ENCODE measurements around the gene IMP4. TPM values are rescaled to one million over a fixed set of nuclear protein-coding genes. Genes with fewer than 3 reads are reported as not detected.

IMP4 gene
- total RNA-seq, 1 donor from 2014 or later: 134 TPM

DNA sequence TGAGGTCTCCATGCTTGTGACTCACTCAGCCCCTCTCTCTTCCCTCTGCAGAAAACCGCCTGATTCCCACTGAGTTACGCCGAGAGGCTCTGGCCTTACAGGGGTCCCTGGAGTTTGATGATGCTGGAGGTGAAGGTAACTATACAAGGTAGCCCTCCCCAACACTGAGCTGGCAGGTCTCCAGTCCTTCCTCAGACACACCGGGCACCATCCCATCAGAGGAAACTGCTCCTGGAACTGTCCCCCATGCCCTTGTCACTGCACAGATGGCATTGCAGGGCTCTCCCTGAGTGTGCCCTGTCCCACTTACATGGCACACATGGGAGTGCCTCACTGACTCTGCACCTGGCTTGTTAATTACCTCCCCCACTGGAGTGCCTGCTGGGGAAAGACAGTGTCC lies 1.9 kb downstream of the IMP4 start:
- TF ChIP-seq, protein P1, sequence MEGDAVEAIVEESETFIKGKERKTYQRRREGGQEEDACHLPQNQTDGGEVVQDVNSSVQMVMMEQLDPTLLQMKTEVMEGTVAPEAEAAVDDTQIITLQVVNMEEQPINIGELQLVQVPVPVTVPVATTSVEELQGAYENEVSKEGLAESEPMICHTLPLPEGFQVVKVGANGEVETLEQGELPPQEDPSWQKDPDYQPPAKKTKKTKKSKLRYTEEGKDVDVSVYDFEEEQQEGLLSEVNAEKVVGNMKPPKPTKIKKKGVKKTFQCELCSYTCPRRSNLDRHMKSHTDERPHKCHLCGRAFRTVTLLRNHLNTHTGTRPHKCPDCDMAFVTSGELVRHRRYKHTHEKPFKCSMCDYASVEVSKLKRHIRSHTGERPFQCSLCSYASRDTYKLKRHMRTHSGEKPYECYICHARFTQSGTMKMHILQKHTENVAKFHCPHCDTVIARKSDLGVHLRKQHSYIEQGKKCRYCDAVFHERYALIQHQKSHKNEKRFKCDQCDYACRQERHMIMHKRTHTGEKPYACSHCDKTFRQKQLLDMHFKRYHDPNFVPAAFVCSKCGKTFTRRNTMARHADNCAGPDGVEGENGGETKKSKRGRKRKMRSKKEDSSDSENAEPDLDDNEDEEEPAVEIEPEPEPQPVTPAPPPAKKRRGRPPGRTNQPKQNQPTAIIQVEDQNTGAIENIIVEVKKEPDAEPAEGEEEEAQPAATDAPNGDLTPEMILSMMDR (conservative IDR thresholded peaks at IDR 0.05; ENCODE audit: low read depth, low read length): no peak
- no peak overlapping the region for H3K4me3 ChIP-seq (ENCODE audit: low read depth, low read length)
- no peak for DNase-seq (ENCODE audit: low read depth)

DNA sequence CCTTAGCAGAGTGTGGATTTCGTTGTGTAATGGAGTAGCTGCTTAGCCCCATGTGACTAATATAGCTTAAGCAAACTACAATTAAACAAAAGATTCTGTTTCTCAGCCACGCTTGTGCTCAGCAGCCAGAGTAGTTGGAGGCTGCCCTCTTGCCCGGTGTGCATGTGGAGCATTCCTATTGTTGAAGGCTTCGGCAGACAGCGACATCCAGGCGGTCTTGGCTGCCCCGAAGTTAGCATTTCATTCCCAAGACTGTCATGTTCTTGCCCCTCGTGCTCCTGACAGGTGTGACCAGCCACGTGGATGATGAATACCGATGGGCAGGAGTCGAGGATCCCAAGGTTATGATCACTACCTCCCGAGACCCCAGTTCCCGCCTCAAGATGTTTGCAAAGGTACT lies 2.4 kb downstream of the IMP4 start:
- H3K4me3 ChIP-seq (ENCODE audit: low read depth, low read length): no peak overlapping the region
- TF ChIP-seq, protein P1 (conservative IDR thresholded peaks at IDR 0.05; ENCODE audit: low read depth, low read length): no peak
- DNase-seq (ENCODE audit: low read depth): no peak

DNA sequence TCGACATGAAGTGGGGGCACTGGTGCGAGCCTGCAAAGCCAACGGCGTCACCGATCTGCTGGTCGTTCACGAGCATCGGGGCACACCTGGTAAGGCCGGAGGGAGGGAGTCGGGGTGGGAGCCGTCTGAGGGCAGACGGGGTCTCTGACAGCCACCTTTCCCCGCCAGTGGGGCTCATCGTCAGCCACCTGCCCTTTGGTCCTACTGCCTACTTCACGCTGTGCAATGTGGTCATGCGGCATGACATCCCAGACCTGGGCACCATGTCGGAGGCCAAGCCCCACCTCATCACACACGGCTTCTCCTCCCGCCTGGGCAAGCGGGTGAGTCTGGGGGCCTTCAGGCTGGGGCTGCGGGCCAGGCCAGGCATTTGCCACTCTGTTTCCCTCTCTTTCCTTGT lies 2.9 kb downstream of the IMP4 start:
- DNase-seq (ENCODE audit: low read depth): no peak
- H3K4me3 ChIP-seq (ENCODE audit: low read depth, low read length): no peak overlapping the region
- TF ChIP-seq, protein P1 (conservative IDR thresholded peaks at IDR 0.05; ENCODE audit: low read depth, low read length): no peak

DNA sequence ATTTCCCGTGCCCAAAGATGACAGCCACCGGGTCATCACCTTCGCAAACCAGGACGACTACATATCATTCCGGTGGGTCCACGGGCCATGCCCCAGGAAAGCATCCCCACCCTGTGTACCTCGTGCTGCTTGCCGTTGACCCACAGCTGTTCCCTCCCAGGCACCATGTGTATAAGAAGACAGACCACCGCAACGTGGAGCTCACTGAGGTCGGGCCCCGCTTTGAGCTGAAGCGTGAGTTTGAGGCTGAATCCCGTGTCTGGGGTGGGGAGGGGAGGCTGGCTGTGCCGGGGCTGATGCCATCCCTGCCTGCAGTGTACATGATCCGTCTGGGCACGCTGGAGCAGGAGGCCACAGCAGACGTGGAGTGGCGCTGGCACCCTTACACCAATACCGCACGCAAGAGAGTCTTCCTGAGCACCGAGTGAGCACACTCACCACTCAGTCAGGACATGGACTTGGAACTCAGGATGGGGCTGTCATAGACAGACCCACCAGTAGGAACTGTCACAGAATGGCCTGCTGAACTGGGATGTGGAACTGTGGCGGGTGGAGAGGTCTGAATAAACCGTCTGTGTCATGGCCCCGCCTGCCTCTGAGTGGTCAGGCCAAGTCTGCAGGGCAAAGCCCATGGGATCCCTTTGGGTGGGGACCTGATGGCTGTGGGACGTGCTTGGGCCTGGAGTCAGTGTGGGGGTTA lies 3.5 kb downstream of the IMP4 start:
- H3K4me3 ChIP-seq (ENCODE audit: low read depth, low read length): no peak overlapping the region
- DNase-seq (ENCODE audit: low read depth): no peak
- TF ChIP-seq, protein P1 (conservative IDR thresholded peaks at IDR 0.05; ENCODE audit: low read depth, low read length): no peak

DNA sequence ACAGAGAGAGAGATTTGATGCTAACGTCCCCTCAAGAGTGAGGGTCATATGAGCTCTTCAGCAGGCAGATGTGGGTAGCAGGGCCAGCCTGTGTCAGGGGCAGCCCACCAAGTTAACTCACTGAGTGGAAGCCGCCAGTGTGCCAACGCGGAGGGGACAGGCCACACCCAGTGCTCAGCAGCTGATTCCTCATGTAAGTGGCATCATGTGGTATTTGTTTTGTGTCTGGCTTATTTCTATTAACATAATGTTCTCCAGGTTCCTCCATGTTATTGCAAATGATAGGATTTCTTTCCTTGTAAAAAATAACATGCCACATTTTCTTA lies 4.0 kb downstream of the IMP4 start:
- no peak for DNase-seq (ENCODE audit: low read depth)
- TF ChIP-seq, protein P1 (conservative IDR thresholded peaks at IDR 0.05; ENCODE audit: low read depth, low read length): no peak
- H3K4me3 ChIP-seq (ENCODE audit: low read depth, low read length): no peak overlapping the region

DNA sequence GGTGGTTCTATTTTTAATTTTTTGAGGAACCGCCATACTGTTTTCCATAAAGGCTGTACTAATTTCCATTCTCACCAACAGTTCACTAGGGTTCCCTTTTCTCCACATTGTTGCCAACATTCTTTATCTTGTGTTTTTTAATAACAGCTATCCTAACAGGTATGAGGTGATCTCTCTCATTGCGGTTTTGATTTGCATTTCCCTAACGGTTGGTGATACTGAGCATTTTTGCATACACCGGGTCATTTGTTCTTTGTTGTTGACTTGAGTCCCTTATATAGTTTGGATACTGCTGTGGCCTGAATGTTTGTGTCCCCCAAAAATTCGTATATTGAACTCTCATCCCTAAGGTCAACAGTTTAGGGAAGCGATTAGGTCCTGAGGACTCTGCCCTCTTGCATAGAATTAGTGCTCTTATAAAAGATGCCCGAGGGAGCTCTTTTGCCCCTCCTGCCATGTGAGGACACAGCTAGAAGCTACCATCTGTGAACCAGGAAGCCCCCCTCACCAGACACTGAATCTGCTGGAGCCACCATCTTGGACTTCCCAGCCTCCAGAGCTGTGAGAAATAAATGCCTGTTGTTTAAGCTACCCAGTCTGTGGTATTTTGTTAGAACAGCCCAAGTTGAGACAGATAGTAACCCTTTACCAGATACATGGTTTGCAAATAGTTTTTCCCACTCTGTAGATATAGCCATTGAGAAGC lies 4.7 kb downstream of the IMP4 start:
- H3K4me3 ChIP-seq (ENCODE audit: low read depth, low read length): no peak overlapping the region
- TF ChIP-seq, protein P1 (conservative IDR thresholded peaks at IDR 0.05; ENCODE audit: low read depth, low read length): no peak
- DNase-seq (ENCODE audit: low read depth): no peak

DNA sequence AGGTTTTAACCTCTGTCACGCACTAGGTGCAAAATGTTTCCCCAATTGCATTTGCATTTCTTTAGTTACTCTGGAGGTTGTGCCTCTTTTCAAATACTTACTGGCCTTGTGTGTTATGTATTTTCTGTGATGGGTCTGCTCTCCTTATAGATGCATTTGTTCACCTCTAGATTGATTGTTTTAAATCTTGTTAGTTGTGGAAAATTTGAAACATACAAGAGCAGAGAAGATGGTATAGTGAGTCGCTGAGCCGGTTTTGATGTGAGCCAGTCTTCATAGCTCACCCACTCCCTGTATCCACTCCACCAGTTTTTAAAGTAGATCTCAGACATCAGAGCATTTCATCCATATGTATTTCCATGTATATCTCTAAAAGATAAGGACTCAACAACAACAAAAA lies 6.5 kb downstream of the IMP4 start:
- DNase-seq (ENCODE audit: low read depth): no peak
- no peak overlapping the region for H3K4me3 ChIP-seq (ENCODE audit: low read depth, low read length)
- TF ChIP-seq, protein P1 (conservative IDR thresholded peaks at IDR 0.05; ENCODE audit: low read depth, low read length): no peak

Measured in epithelial cell of proximal tubule (primary cell).